ENCODE results near the gene PPM1B.
"Not testable (repeated sequence)": the region's sequence is repeated elsewhere in the genome, so short reads cannot be mapped to it uniquely, and the experiment has no call there.

The PPM1B gene

GRCh38 chr2:44168681-44169154 is at the start of gene PPM1B:
Gene PPM1B, plus strand, starts transcription at chr2:44168875. Its CDS starts 32,325 bp downstream, at chr2:44201200.
- Mint-ChIP-seq H3K27ac (peak within 1 kb of the TSS; percentile 98), H3K27me3 (no peaks in the 10 kb centered on the region), H3K9me3 (no peaks in the 10 kb centered on the region), H3K36me3 (peaks cover 1% of the 10 kb centered on the region), H3K4me1 (peaks cover 19% of the 10 kb centered on the region), H3K4me3 (peak within 1 kb of the TSS; percentile 96)
- ATAC-seq (ENCODE audit: low read depth) (peak; percentile 69), DNase-seq (ENCODE audit: low spot score in 2 of 2) (peak; percentile 94 to 98)

GRCh38 chr2:44119878-44120277 is 48.8 kb upstream of the PPM1B start:
- H3K9me3 Mint-ChIP-seq, result no peaks in the 10 kb centered on the region
- ATAC-seq (ENCODE audit: low read depth) (no peak), DNase-seq (ENCODE audit: low spot score in 2 of 2) (no peak)
- H3K27ac Mint-ChIP-seq, result no peak overlapping the region
- peaks cover 4% of the 10 kb centered on the region for H3K27me3 Mint-ChIP-seq
- H3K4me1 Mint-ChIP-seq, result no peaks in the 10 kb centered on the region
- H3K4me3 Mint-ChIP-seq, result no peak overlapping the region
- no peaks in the 10 kb centered on the region for H3K36me3 Mint-ChIP-seq

DNA sequence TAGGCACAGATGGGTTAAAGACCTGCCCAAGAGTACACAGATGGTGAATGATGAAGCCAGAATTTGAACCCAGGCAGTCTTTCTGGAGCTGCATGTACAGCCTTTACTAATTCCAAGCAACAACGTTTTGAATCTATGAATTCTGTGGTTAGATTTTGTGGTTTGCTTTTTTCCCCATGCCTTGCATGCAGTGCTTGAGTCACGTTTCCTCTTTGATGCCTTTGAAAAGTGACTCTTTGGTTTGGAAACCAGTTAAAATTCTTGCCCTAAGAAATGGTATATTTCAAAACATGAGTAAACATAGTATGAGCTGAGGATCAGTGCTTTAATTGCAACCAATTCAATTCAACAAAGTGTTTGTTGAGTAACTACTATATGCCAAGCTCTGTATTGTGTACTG is 48.2 kb upstream of the PPM1B start:
- DNase-seq (ENCODE audit: low spot score in 2 of 2) (no peak), ATAC-seq (ENCODE audit: low read depth) (no peak)
- H3K27ac Mint-ChIP-seq, result no peak overlapping the region
- H3K4me3 Mint-ChIP-seq, result no peak overlapping the region
- no peaks in the 10 kb centered on the region for H3K4me1 Mint-ChIP-seq
- no peaks in the 10 kb centered on the region for H3K9me3 Mint-ChIP-seq
- peaks cover 4% of the 10 kb centered on the region for H3K27me3 Mint-ChIP-seq
- no peaks in the 10 kb centered on the region for H3K36me3 Mint-ChIP-seq

DNA sequence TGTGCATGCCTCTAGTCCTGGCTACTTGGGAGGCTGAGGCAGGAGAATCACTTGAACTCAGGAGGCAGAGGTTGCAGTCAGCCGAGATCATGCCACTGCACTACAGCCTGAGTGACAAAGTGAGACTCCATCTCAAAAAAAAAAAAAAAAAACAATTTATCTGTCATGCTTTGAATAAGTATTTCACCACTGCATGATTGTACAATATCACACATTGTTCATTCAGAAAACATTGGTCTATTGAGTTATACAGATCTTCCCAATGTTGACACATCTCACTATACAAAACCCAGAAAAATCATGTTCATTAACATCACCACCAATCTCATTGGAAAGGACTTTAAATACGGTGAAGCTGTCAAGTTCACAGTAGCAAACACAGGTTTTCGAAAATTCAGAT is 46.8 kb upstream of the PPM1B start:
- peaks cover 4% of the 10 kb centered on the region for H3K27me3 Mint-ChIP-seq
- no peak for DNase-seq (ENCODE audit: low spot score in 2 of 2)
- no peaks in the 10 kb centered on the region for H3K4me1 Mint-ChIP-seq
- no peak overlapping the region for H3K4me3 Mint-ChIP-seq
- no peak overlapping the region for H3K27ac Mint-ChIP-seq
- H3K36me3 Mint-ChIP-seq, result no peaks in the 10 kb centered on the region
- no peak for ATAC-seq (ENCODE audit: low read depth)
- H3K9me3 Mint-ChIP-seq, result no peaks in the 10 kb centered on the region

- no peaks in the 10 kb centered on the region for H3K36me3 Mint-ChIP-seq
- ATAC-seq (ENCODE audit: low read depth) (no peak), DNase-seq (ENCODE audit: low spot score in 2 of 2) (no peak)
- no peak overlapping the region for H3K27ac Mint-ChIP-seq
- no peaks in the 10 kb centered on the region for H3K4me1 Mint-ChIP-seq
- peaks cover 2% of the 10 kb centered on the region for H3K27me3 Mint-ChIP-seq
- no peaks in the 10 kb centered on the region for H3K9me3 Mint-ChIP-seq
- H3K4me3 Mint-ChIP-seq, result no peak overlapping the region
Measured at GRCh38 chr2:44124500-44124899, 44.2 kb upstream of the PPM1B start.

DNA sequence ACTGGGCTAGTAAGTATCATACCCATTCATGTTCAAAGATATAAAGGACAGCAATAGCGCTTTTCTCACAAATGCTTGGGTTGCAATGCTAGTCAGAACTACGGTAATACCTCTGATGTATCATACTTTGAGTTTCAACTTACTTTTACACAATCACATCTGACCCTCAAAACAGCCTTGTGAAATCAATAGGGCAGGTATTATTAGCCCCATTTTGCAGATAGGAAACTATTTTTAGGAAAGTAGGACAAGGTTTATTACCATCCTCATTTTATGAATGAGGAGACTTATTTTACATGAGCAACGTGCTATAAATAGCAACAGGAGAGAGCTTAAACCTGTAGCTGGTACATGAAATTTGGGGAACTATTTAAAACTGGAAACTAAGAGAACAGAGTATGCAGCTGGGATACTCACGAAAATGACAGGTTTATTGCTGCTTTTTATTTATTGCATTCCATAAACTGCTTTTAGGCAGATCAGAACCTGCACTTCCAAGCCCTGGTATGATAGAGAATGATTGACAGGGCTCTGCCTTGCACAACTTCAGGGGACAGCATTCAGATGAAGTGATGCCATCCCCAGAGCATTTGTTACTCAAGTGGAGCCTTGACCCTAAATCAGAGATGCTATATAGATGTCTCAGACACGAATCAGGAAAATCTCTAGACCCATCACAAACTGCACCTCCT is 42.4 kb upstream of the PPM1B start:
- H3K9me3 Mint-ChIP-seq, result peaks cover 1% of the 10 kb centered on the region
- DNase-seq (ENCODE audit: low spot score in 2 of 2), result no peak
- no peaks in the 10 kb centered on the region for H3K4me1 Mint-ChIP-seq
- H3K4me3 Mint-ChIP-seq, result no peak overlapping the region
- no peaks in the 10 kb centered on the region for H3K36me3 Mint-ChIP-seq
- H3K27me3 Mint-ChIP-seq, result peaks cover 2% of the 10 kb centered on the region
- H3K27ac Mint-ChIP-seq, result no peak overlapping the region
- no peak for ATAC-seq (ENCODE audit: low read depth)

DNA sequence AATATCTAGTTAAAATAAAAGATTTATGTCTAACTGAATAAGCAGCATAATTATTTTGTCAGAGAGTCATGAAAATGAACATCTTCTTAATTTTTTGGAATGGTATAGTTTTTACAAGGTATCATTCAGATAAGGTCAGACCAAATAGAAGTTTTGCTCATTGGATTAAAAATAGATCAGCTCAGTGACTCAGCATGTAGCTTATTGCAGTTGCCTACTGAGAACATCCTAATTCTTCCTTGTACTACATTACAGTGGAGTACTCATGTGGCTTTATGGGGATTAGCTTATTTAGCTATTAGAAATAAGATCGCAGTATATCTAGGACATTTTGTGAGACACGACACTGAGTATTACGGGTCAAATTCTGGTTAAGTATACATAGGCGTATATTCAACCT is 38.2 kb upstream of the PPM1B start:
- Mint-ChIP-seq H3K27ac (no peak overlapping the region), H3K27me3 (peaks cover 6% of the 10 kb centered on the region), H3K36me3 (peaks cover 6% of the 10 kb centered on the region), H3K4me1 (no peaks in the 10 kb centered on the region), H3K4me3 (no peak overlapping the region), H3K9me3 (peaks cover 10% of the 10 kb centered on the region)
- no peak for ATAC-seq (ENCODE audit: low read depth)
- DNase-seq (ENCODE audit: low spot score in 2 of 2), result no peak

- H3K9me3 Mint-ChIP-seq, result peaks cover 10% of the 10 kb centered on the region
- peaks cover 6% of the 10 kb centered on the region for H3K36me3 Mint-ChIP-seq
Measured at GRCh38 chr2:44131177-44131576, 37.5 kb upstream of the PPM1B start.

GRCh38 chr2:44133602-44134001 is 35.1 kb upstream of the PPM1B start:
- not testable (repeated sequence) for DNase-seq (ENCODE audit: low spot score in 2 of 2); H3K4me3 Mint-ChIP-seq; H3K4me1 Mint-ChIP-seq; H3K27me3 Mint-ChIP-seq; ATAC-seq (ENCODE audit: low read depth); H3K27ac Mint-ChIP-seq; H3K36me3 Mint-ChIP-seq; H3K9me3 Mint-ChIP-seq

More at GRCh38 chr2:44131177-44131576, 37.5 kb upstream of the PPM1B start:
- Mint-ChIP-seq H3K4me3 (no peak overlapping the region), H3K27me3 (peaks cover 6% of the 10 kb centered on the region), H3K27ac (no peak overlapping the region), H3K4me1 (no peaks in the 10 kb centered on the region)
- ATAC-seq (ENCODE audit: low read depth) (no peak), DNase-seq (ENCODE audit: low spot score in 2 of 2) (no peak)

DNA sequence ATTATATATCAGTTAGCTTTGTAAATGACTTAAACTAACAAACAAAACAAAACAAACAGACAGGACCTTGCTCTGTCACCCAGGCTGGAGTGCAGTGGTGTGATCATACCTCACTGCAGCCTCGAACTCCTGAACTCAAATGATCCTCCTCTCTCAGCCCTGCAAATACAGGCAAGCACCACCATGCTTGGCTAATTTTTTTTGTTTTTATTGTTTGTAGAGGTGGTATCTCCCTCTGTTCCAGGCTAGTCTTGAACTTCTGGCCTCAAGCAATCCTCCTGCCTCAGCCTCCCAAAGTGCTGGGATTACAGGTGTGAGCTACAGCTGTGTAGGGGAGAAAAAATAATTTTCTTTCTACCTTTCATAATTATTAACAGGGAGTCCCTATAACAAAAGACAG is 33.8 kb upstream of the PPM1B start:
- peaks cover 10% of the 10 kb centered on the region for H3K9me3 Mint-ChIP-seq

DNA sequence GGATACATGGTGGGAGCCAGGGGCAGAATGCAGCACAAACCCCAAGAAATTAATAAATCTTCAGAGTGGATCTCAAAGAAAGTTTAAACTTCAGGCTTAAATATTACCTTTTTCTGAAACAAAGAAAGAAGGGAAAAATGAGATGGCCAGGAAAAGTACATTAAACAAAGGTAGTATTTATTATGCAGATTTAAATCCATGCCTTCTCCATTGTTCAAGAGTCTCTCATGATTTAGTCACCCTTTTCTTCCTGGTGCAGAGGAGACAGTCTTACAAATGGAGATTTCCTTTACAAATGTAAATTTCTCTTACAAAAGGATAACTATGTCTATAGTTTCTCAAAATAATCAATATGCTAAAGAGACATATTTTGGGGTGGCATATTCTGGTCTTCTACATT is 33.4 kb upstream of the PPM1B start:
- Mint-ChIP-seq H3K27ac (no peak overlapping the region), H3K9me3 (peaks cover 10% of the 10 kb centered on the region), H3K4me3 (no peak overlapping the region), H3K27me3 (peaks cover 10% of the 10 kb centered on the region), H3K36me3 (peaks cover 6% of the 10 kb centered on the region), H3K4me1 (no peaks in the 10 kb centered on the region)
- ATAC-seq (ENCODE audit: low read depth), result no peak
- no peak for DNase-seq (ENCODE audit: low spot score in 2 of 2)

More for the DNA sequence above, 33.8 kb upstream of the PPM1B start:
- Mint-ChIP-seq H3K4me3 (no peak overlapping the region), H3K27ac (no peak overlapping the region), H3K27me3 (peaks cover 9% of the 10 kb centered on the region), H3K36me3 (peaks cover 6% of the 10 kb centered on the region), H3K4me1 (no peaks in the 10 kb centered on the region)
- ATAC-seq (ENCODE audit: low read depth) (no peak), DNase-seq (ENCODE audit: low spot score in 2 of 2) (no peak)

DNA sequence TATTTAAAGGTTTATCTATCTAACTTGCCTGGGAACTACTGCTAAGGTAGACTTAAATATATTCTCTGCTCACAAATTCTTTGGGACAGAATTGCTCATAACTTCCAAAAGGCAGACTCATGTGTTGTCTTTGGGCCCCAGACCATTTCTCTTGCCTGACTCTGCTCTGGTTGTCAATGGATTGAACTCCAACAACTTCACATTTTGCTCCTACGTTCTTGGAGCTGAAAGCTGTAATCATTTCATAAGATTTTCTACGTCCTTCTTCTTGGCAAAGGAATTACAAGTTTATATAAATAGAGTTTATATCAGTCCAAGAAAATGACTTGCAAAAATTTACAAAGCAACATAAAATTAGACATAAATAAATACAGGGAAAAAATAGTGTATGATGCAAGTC is 32.9 kb upstream of the PPM1B start:
- H3K27ac Mint-ChIP-seq, result no peak overlapping the region
- ATAC-seq (ENCODE audit: low read depth), result no peak
- no peaks in the 10 kb centered on the region for H3K4me1 Mint-ChIP-seq
- no peak overlapping the region for H3K4me3 Mint-ChIP-seq
- peaks cover 10% of the 10 kb centered on the region for H3K9me3 Mint-ChIP-seq
- H3K27me3 Mint-ChIP-seq, result peaks cover 13% of the 10 kb centered on the region
- H3K36me3 Mint-ChIP-seq, result peaks cover 6% of the 10 kb centered on the region
- no peak for DNase-seq (ENCODE audit: low spot score in 2 of 2)

- H3K27ac Mint-ChIP-seq, result no peak overlapping the region
- no peak for DNase-seq (ENCODE audit: low spot score in 2 of 2)
- H3K36me3 Mint-ChIP-seq, result peaks cover 6% of the 10 kb centered on the region
- peaks cover 8% of the 10 kb centered on the region for H3K9me3 Mint-ChIP-seq
- ATAC-seq (ENCODE audit: low read depth), result no peak
- H3K4me1 Mint-ChIP-seq, result no peaks in the 10 kb centered on the region
- H3K4me3 Mint-ChIP-seq, result no peak overlapping the region
- peaks cover 13% of the 10 kb centered on the region for H3K27me3 Mint-ChIP-seq
Measured at GRCh38 chr2:44136252-44136651, 32.4 kb upstream of the PPM1B start.

- Mint-ChIP-seq H3K4me1 (no peaks in the 10 kb centered on the region), H3K36me3 (peaks cover 6% of the 10 kb centered on the region), H3K4me3 (no peak overlapping the region), H3K27me3 (peaks cover 13% of the 10 kb centered on the region), H3K9me3 (peaks cover 6% of the 10 kb centered on the region), H3K27ac (no peak overlapping the region)
- ATAC-seq (ENCODE audit: low read depth) (no peak), DNase-seq (ENCODE audit: low spot score in 2 of 2) (no peak)
Measured at GRCh38 chr2:44137048-44137447, 31.6 kb upstream of the PPM1B start.

All from memory B cell (primary cell).